MCF 10A (cell line): ENCODE measurements around the gene ANO7. TPM values are rescaled to one million over a fixed set of nuclear protein-coding genes. Genes with fewer than 3 reads are reported as not detected.

Source experiments
- BruUV-seq: library from RNA; stranded (reverse); fragments of 400-500 nt; replicated peaks from 2 replicates; lab custom pipeline; 2021; lab: Mats Ljungman, UMichigan
- CTCF ChIA-PET: fragments of 300-600 bp; sonication (Branson Sonifier 250); formaldehyde crosslinking; extraction: SDS; loops from one replicate; lab custom pipeline; 2021; ENCODE audit warnings: antibody characterized with exemption, inconsistent platforms; lab: Yijun Ruan, JAX
- POLR2A ChIA-PET: fragments of 300-600, 350-650 bp; sonication (Branson Sonifier 250); formaldehyde crosslinking; extraction: SDS; loops from one replicate; lab custom pipeline; 2020; ENCODE audit warnings: antibody characterized with exemption, inconsistent platforms; lab: Yijun Ruan, JAX
- DNase-seq: peaks from one replicate; pipeline ENCODE4 v3.0.0-alpha.2; 2018; ENCODE audit not compliant: unreplicated experiment
- H3K27ac Mint-ChIP-seq: one replicate; pipeline ENCODE4 v1.8.0; 2022; ENCODE audit warnings: mild to moderate bottlenecking, low read depth, mixed read lengths; ENCODE audit not compliant: unreplicated experiment
- H3K27me3 Mint-ChIP-seq: one replicate; pipeline ENCODE4 v1.8.0; 2022; ENCODE audit warnings: mixed read lengths; ENCODE audit not compliant: insufficient read depth, unreplicated experiment
- H3K36me3 Mint-ChIP-seq: one replicate; pipeline ENCODE4 v1.8.0; 2022; ENCODE audit warnings: mild to moderate bottlenecking, moderate library complexity, mixed read lengths; ENCODE audit not compliant: insufficient read depth, unreplicated experiment
- H3K4me1 Mint-ChIP-seq: one replicate; pipeline ENCODE4 v1.8.0; 2022; ENCODE audit warnings: mixed read lengths; ENCODE audit not compliant: insufficient read depth, unreplicated experiment
- H3K4me3 Mint-ChIP-seq: one replicate; pipeline ENCODE4 v1.8.0; 2022; ENCODE audit warnings: mild to moderate bottlenecking, moderate library complexity, mixed read lengths; ENCODE audit not compliant: unreplicated experiment
- H3K9me3 Mint-ChIP-seq: one replicate; pipeline ENCODE4 v1.8.0; 2022; ENCODE audit warnings: mixed read lengths; ENCODE audit not compliant: unreplicated experiment
- intact Hi-C: fragments of 100-400 bp; cut with micrococcal nuclease; formaldehyde crosslinking; loops from 2 replicates; pipeline ENCODE4 v1.14.1; 2022
- total RNA-seq: library from RNA; stranded (reverse); gene quantifications from 2 replicates; pipeline ENCODE4 v1.2.3, GENCODE V29; 2022
- TF ChIP-seq, protein P1 (sequence below): fragments of 200-600 bp; IDR thresholded peaks from one replicate; pipeline ENCODE4 v1.8.0; 2022; ENCODE audit warnings: antibody characterized with exemption, mild to moderate bottlenecking; ENCODE audit not compliant: unreplicated experiment

ANO7 gene
- total RNA-seq, 1 experiment from 2014 or later, result 0.14 TPM

DNA sequence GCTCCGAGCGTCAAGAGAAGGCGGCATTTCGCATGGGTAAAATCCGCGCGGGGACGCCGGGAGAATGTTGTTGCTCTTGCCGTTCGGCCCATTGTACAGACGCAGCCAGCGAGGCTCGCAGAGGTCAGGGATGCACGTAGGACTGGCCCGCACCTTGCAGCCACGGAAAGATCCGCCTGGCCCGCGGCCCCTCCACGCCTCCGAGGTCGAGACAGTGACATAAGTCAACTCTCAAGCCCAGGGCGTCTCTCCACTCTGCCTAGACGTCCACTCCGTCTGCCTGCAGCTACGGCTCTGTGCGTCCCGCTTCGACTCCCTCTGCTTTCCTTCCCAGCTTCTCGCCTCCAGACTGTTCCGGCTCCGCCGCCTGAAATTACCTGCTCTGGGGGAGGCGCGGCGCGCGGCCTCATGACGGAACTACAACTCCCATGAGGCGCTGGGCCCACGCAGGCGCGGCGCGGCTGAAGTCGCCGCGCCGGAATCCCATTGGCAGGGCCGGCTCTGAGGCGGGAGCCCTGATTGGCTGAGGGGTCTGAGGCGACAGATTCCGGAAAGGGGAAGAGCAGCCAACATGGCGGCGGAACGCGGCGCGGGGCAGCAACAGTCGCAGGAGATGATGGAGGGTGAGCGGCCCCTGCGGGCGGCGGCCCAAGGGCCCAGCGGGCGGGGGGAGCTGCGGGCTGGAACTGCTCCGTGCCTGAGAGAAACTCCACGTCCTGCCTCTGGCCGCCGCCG lies 38.4 kb upstream of the ANO7 start, which contains the start of gene PPP1R7:
Gene PPP1R7, plus strand, starts transcription at position 543 of the 735 bp plus-strand sequence. Its CDS starts 29 bp downstream, at position 572.
- Mint-ChIP-seq H3K4me3 (peak within 1 kb of the TSS; percentile 95), H3K9me3 (no peaks in the 10 kb centered on the region), H3K4me1 (peaks cover 30% of the 10 kb centered on the region), H3K27me3 (no peaks in the 10 kb centered on the region), H3K36me3 (peaks cover 19% of the 10 kb centered on the region), H3K27ac (peak within 1 kb of the TSS; percentile 79)
- peak; percentile 94 for DNase-seq
- intact Hi-C loops, result loop anchor here (2.0 to 5.0 kb wide), 2 partner anchors 47 to 298 kb away; partner anchors contain the start of gene MTERF4
- ChIA-PET CTCF (interaction anchor here (0.6 to 1.1 kb wide), 4 partner anchors 165 to 592 kb away, joined by 3 to 8 read pairs (median 4); partner anchors contain the start of genes HDLBP and SEPTIN2), POLR2A (interaction anchor here (0.6 to 3.0 kb wide), 21 partner anchors 9 to 1137 kb away, joined by 3 to 38 read pairs (median 3); partner anchors contain the start of genes DTYMK, FARP2 and MTERF4)
- TF ChIP-seq, protein P1, sequence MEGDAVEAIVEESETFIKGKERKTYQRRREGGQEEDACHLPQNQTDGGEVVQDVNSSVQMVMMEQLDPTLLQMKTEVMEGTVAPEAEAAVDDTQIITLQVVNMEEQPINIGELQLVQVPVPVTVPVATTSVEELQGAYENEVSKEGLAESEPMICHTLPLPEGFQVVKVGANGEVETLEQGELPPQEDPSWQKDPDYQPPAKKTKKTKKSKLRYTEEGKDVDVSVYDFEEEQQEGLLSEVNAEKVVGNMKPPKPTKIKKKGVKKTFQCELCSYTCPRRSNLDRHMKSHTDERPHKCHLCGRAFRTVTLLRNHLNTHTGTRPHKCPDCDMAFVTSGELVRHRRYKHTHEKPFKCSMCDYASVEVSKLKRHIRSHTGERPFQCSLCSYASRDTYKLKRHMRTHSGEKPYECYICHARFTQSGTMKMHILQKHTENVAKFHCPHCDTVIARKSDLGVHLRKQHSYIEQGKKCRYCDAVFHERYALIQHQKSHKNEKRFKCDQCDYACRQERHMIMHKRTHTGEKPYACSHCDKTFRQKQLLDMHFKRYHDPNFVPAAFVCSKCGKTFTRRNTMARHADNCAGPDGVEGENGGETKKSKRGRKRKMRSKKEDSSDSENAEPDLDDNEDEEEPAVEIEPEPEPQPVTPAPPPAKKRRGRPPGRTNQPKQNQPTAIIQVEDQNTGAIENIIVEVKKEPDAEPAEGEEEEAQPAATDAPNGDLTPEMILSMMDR, result no peak
- no TSS peak for BruUV-seq

DNA sequence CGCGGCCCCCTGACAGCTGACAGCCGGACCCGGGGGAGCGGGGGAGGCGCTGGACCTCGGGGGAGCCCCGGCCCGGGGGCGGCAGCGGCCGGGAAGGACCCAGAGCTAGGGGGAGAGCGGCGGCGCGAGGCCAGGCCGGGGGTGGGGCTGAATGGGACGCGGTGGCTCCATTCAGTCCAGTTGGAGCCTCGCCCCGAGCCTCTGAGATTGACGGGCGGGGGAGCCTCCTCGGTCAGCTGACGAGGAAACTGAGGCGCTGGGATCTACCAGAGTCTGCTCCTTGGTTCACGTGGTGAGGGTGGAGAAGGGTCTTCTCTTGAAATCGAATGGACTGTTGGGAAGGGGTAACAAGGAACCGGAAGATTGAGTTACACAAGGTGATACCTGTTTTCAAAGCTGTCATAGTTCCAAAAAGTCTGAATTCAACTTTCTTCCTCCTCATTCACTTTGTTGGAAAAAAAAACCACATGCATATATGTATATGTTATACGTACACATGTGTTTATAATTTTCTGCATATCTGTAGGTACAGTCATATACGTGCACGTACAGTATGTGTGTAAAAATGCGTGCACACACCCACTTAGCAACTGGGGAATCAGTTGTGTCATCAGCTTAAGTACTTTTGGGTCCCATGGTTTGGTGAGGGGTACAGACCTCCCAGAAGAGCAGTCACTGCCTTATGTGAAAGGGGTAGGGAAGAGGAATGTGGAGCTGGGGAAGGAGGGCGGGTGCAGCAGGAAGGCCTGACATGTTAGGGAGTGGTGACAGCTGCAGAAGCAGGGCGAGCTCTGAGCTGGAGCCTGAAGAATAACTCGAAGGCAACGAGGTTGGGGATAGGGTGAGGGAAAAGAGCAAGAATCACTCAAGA lies 37.6 kb upstream of the ANO7 start:
- intact Hi-C loops, result no loop called here
- ChIA-PET CTCF (interaction anchor here (0.7 to 1.1 kb wide), 3 partner anchors 18 to 185 kb away, joined by 3 to 4 read pairs (median 3); partner anchors contain the start of genes HDLBP and SEPTIN2), POLR2A (interaction anchor here (0.7 to 3.0 kb wide), 12 partner anchors 12 to 358 kb away, joined by 3 to 38 read pairs (median 4); partner anchors contain the start of genes HDLBP and MTERF4)
- Mint-ChIP-seq H3K9me3 (no peaks in the 10 kb centered on the region), H3K4me3 (peak overlapping the region; percentile 95), H3K36me3 (peaks cover 19% of the 10 kb centered on the region), H3K27me3 (no peaks in the 10 kb centered on the region), H3K4me1 (peaks cover 30% of the 10 kb centered on the region), H3K27ac (peak overlapping the region; percentile 79)
- BruUV-seq, result no TSS peak
- TF ChIP-seq, protein P1, result no peak
- DNase-seq, result no peak

DNA sequence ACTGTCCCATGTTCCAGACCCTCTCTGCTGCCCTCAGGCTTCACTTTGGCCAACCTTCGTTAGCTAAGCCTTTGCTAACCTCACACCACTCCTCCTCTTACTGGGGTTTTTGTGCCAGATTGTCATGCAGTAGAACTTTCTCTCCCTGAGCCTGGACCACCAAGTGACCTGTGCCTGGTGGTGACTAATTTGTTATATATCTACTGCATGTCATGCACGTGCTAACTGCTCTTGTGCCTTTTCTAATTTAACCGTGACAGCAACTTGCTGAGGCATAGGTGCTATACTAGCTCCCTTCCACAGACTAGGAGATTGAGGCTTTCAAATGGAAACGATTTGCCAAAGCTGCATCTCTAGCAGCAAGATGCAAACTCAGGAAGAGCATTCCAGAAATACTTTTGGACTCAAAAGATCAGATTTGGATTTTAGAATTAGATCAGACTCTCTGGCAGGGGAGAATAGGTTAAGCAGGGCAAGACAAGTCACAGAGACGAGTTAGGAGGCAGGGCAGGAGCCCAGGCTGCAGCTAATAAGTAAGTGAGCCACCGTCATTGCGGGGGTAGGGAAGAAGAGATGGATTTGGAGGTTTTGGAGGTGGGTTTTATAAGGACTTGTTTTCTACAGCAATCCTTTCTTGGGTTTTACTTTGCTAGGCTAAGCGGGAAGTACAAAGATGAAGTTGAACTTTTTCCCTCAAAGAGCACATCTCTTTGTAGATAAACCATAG lies 36.4 kb upstream of the ANO7 start:
- Mint-ChIP-seq H3K27ac (no peak overlapping the region), H3K9me3 (no peaks in the 10 kb centered on the region), H3K4me1 (peaks cover 30% of the 10 kb centered on the region), H3K4me3 (peak overlapping the region; percentile 95), H3K36me3 (peaks cover 19% of the 10 kb centered on the region), H3K27me3 (no peaks in the 10 kb centered on the region)
- ChIA-PET POLR2A (interaction anchor here (1.0 to 1.6 kb wide), 2 partner anchors 27 to 163 kb away, joined by 3 to 5 read pairs; partner anchors contain the start of gene HDLBP), CTCF (no interaction called here)
- BruUV-seq, result no TSS peak
- DNase-seq, result no peak
- intact Hi-C loops, result no loop called here
- TF ChIP-seq, protein P1, result no peak
